ENCODE data around the gene SMARCD3.

Gene SMARCD3

GRCh38 chr7:151235091-151235787 is 13.3 kb downstream of the SMARCD3 start:
- no peak for DNase-seq

GRCh38 chr7:151233804-151234203 is 14.7 kb downstream of the SMARCD3 start:
- no peak for DNase-seq

- peak; percentile 83 for DNase-seq
These were observed 15.4 kb downstream of the SMARCD3 start for GRCh38 chr7:151232917-151233701.

DNA sequence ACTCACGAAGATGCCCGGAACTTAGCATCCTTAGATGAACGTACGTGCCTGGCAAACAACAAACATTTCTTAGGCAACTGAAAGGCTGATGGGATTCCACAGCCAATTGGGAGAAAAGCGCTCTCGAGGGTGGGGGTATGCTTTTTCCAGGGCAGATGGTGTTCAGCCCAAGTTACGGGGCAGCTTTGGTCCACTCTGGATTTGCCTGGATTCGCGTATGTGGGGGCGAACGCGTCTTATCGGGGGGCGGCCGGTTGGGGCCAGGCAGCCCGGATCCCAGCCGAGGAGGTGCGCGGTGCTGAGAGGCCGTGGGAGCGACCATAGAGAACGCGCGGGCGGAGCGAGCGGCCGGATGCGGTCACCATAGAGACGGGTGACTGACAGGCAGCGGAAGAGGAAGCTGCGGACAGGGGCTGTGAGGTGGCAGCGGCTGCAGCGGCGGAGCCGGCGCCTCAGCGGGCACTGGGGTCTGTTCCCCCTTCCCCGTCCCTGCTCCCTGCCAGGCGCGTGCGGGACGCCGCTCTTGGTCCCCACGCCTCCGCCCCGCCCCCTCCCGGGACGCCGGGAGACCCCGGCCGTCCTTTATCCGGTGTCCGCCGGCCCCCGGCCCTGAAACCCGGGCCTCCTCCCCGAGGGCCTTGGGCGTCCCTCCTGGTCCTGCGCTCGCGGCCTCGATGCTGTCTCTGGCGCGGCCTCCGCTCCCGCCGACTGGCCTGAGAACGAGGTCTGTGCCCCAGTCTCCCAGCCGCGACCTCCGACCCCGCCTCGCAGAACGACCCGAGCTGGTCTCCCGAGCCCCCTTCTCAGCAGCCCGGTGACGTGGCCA is 16.2 kb downstream of the SMARCD3 start, which contains the start of gene CHPF2:
CHPF2 (plus strand) TSS at position 393 of the 826 bp plus-strand sequence. CDS start 1,529 bp downstream, outside the sequence.
- DNase-seq = peak; percentile 94

DNA sequence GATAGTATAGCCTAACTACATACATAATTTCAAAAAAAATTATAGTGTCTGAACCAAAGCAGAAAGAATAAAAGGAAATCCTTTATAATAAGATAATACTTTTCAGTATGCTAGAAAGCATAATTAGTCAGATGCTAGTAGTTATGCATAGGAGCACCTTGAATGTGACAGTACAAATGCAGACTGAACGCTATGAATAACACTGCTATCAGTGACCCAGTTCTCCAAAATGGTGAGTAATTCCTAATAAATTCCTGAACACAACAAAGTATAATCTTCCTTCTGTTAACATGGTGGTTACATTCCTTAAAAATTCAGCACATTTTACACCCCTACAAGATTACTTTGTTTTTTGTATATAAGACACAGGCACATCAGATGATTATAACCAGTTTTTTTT is 17.4 kb downstream of the SMARCD3 start:
- no peak for DNase-seq

DNA sequence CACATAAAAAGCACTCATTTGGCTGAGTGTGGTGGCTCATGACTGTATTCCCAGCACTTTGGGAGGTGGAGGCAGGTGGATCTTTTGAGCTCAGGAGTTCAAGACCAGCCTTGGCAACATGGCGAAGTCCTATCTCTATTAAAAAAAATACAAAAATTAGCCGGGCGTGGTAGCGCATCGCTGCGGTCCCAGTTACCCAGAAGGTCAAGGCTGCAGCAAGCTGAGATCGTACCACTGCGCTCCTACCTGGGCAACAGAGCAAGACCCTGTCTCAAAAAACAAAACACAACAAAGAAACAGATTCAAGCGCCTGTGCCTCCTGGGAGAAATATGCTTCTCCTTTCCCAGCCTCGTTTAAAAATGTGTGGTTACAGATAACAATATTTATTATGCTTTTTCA is 19.2 kb downstream of the SMARCD3 start:
- no peak for DNase-seq

DNA sequence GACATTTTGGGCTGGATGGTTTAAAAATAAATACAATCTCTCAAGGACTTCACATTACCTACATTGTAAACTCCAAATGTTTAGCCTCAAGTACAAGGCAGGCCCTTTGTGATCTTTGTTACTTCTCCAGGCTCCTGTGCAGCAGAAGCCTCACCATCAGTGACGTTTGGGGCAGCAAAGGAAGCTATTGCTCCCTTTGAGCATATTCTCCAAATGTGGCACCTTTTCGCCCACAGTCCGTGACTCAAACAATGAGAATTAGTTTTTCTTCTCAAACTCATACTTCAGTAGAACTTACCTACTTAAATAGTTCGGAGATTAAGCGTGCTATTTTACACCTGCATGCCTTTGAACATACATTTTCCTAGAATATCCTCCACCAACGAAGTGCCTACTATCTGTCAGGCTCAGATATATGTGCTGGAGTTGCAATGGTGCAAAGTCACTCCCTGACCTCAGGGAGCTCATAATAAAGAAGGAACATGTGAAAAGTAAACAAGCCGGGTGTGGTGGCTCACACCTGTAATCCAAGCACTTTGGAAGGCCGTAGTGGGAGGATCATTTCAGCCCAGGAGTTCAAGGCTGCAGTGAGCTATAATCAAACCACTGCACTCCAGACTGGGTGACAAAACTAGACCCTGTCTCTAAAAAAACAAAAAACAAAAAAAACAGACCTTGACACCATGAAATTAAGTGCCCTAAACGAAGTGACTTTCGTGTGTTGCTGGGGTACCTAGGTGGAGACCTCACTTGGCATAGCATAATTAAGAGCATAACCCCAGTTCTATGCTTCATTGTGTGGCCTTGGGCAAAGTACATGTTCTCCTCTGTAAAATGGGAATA is 20.2 kb downstream of the SMARCD3 start:
- DNase-seq = no peak

- peak; percentile 99 for DNase-seq
These were observed 21.4 kb downstream of the SMARCD3 start, which contains the start of gene ABCF2 for GRCh38 chr7:151226875-151227782. ABCF2 (minus strand) TSS chr7:151227205; CDS start chr7:151226458, 747 bp downstream.

- DNase-seq = no peak
These were observed 22.0 kb downstream of the SMARCD3 start for GRCh38 chr7:151226560-151226874.

- DNase-seq = no peak
These were observed 22.5 kb downstream of the SMARCD3 start for GRCh38 chr7:151225948-151226510.

DNA sequence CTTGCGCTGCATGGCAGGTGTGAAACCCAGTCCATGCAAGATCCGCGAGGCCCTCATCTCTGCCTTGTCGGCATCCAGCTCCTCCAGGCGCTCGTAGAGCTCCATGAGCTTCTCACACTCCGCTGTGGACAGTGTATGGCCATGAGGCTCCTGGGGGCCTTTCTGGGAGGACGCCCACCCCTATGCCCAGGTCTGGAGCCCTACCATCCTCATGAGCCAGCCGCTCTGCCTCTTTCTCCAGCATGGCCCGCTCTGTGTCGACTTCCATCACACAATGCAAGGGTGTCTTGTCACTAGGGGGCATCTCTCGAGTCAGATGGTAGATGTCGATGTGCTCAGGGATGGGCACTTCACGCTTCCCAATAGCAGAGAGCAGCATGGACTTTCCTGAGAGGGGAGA is 24.8 kb downstream of the SMARCD3 start:
- DNase-seq = no peak

DNA sequence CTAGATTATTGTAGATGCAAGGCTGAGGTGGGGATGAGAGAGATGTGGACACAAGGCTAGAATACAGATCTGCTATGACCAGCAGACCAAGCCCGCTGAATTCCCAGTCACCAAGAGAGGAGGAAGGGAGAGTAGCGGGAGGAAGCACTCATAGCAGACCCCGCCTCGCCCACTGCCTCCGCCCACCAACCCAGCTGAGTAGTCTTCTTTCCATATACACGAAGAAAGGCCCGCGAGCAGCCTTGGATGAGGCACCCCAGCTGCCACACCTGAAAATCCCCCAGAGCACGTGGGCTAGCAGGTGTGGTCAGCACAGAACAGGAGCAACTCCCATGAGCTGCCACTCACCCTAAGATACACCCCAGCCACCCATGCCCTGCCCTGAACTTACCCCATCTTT is 30.3 kb downstream of the SMARCD3 start:
- DNase-seq = no peak

DNA sequence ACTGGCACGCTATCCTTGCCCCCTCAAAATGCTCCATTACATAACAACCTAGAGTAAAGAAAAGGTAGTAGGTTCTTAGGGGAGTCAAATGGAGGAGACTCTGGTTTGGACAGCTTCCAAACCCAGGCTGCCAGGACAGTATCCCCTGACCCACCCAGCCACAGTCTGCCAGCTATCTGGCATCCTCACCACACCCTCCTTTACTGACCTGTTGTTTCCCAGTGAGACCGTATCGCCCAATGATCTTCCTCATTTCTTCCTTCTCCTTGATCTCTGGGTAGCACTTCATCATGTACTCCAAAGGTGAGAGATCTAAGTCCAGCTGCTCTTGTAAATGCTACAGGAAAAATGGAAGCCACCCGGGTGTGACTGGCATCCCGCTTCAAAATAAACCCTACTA is 33.1 kb downstream of the SMARCD3 start:
- no peak for DNase-seq

GRCh38 chr7:151213826-151214225 is 34.7 kb downstream of the SMARCD3 start:
- DNase-seq = no peak

- no peak for DNase-seq
These were observed 35.9 kb downstream of the SMARCD3 start for GRCh38 chr7:151212626-151213025.

- no peak for DNase-seq
These were observed 37.2 kb downstream of the SMARCD3 start for GRCh38 chr7:151211155-151211772.

DNA sequence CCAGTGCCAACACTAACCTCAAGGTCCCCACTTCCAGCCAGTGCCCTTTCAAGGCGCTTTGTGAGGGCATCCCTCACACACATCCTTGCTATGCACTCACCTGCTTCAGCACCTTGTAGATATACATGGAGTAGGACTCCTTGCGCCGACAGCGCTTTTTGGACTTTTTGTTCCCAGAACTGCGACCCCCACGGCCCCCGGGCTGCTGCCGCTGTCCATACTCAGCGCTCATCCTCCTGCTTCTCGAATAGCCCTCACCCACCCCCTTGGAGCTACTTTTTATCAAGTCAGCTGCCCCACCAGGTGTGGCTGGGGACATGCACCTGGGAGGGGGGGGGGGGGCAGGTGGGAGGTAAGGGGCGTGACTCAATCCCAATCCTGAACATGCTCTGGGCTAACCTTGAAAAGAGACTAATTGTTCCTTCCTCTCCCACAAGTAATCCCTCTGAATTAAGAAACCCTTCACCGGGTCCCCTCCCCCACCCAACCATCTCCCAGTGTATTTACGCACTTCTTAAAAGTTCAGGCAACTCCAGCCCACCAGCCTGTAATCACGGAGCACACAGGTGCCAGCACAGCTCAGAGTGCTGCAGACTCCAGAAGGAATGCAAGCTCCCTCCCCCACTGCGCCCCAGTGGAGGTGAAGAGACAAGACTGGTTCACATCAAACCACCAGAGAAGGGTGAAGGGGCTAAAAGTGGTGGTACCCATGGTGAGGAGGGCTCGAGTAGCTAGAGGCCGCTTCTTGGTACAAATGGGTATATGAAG is 38.2 kb downstream of the SMARCD3 start, which contains the start of gene H2BK1:
H2BK1 (minus strand) TSS at position 402 of the 768 bp plus-strand sequence; CDS start at position 232, 170 bp downstream.
- DNase-seq = no peak

- no peak for DNase-seq
These were observed 38.9 kb downstream of the SMARCD3 start for GRCh38 chr7:151209588-151209987.

DNA sequence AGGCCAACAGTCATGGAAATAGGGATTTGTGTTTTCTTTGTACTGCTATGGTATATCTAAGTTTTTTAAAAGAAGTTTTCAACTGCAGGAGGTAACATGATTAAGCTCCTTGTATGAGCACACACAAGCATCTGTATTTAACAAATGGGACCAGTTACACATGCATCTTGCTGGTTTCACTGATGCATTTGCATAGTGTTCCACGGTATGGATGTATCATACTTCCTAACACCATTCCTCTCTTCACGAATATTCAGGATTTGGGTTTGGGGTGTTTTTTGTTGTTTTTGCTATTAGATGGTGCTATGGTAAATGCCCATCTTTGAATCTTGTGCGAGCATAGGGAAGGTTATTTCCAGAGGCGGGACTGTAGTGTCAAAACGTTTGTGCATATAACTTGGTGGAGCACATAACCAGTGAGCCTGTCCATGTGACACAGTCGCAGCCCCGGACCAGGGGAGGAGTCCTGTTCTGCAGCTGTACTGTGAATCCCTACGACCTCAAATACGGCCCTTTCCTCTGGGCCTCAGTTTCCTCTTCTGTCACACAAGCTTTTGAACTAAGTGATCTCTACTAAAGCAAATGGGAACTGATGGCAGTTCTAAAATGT is 40.1 kb downstream of the SMARCD3 start:
- no peak for DNase-seq
